HepG2 (cell line): ENCODE results near the gene CCDC17. TPM values are rescaled to one million over a fixed set of nuclear protein-coding genes. Genes with fewer than 3 reads are reported as not detected.

Source experiments
- ATAC-seq: fragments of 200-7000 bp; cut with Tn5 transposase; 3 replicates; pipeline ENCODE4 v1.9.1; 2020; ENCODE audit warnings: mild to moderate bottlenecking, moderate library complexity
- BruUV-seq: library from RNA; stranded (reverse); fragments of 400-500 nt; replicated peaks from 2 replicates; lab custom pipeline; 2021; lab: Mats Ljungman, UMichigan
- CTCF ChIA-PET: fragments of 300-600 bp; formaldehyde crosslinking; extraction: SDS; loops from one replicate; lab custom pipeline; 2021; ENCODE audit warnings: low total read pairs, inconsistent platforms, low intra/inter-chr PET ratio; lab: Yijun Ruan, JAX
- POLR2A ChIA-PET: fragments of 350-600 bp; sonication (Branson Sonifier 250); formaldehyde crosslinking; loops from one replicate; lab custom pipeline; 2020; ENCODE audit warnings: antibody characterized with exemption, inconsistent platforms; lab: Yijun Ruan, JAX
- DNase-seq: peaks from one replicate; pipeline ENCODE4 v3.0.0-alpha.2; 2015; ENCODE audit warnings: low spot score
- FAIRE-seq: peaks from 3 replicates; lab custom pipeline; 2011; peaks lifted over from hg19 to GRCh38; lab: Jason Lieb, UNC
- H2AFZ ChIP-seq: one replicate; pipeline ENCODE4 v1.6.1; 2011; ENCODE audit warnings: low read length, inconsistent platforms
- H3K27ac ChIP-seq: fragments of 300-600 bp; 3 replicates; pipeline ENCODE4 v1.8.0; 2011; ENCODE audit warnings: mixed run types, mild to moderate bottlenecking, mixed read lengths, low read length, inconsistent platforms; ENCODE audit not compliant: insufficient read depth; ENCODE audit errors: extremely low read length
- H3K27me3 ChIP-seq, 2 experiments: fragments of 200-600 bp in 1 of 2; 2 replicates in 1 of 2; 3 replicates in 1 of 2; pipeline versions ENCODE4 v1.6.0 to v1.8.0; 2011; ENCODE audit warnings: low read length in 2 of 2, mild to moderate bottlenecking in 2 of 2, moderate library complexity in 2 of 2, inconsistent platforms in 1 of 2; ENCODE audit not compliant: insufficient read depth in 2 of 2, control insufficient read depth in 1 of 2
- H3K36me3 ChIP-seq, 2 experiments: fragments of 200-600 bp in 1 of 2; replicated peaks in 1 of 2; 2 replicates in 1 of 2; 3 replicates in 1 of 2; pipeline versions ENCODE4 v1.5.1 to v1.8.0; 2011; ENCODE audit warnings: low read length in 2 of 2, inconsistent platforms in 1 of 2; ENCODE audit not compliant: insufficient read depth in 2 of 2, control insufficient read depth in 1 of 2
- H3K4me1 ChIP-seq: 2 replicates; pipeline ENCODE4 v1.5.1; 2012; ENCODE audit warnings: low read length, inconsistent platforms; ENCODE audit not compliant: insufficient read depth
- H3K4me2 ChIP-seq: 2 replicates; pipeline ENCODE4 v1.6.0; 2011; ENCODE audit warnings: low read depth, low read length, inconsistent platforms
- H3K4me3 ChIP-seq, 3 experiments: fragments of 200-600 bp in 1 of 3; sonication (generic), shearing (Covaris generic) in 1 of 3; replicated peaks in 1 of 3; 2 replicates each; pipeline ENCODE4 v1.5.1; 2011 to 2016; ENCODE audit warnings: low read length in 3 of 3, inconsistent platforms in 2 of 3, low read depth in 2 of 3, mild to moderate bottlenecking in 2 of 3, control low read depth in 1 of 3, mixed read lengths in 1 of 3; ENCODE audit not compliant: insufficient read depth in 1 of 3
- H3K79me2 ChIP-seq: one replicate; pipeline ENCODE4 v1.6.1; 2011; ENCODE audit warnings: low read length, inconsistent platforms; ENCODE audit not compliant: insufficient read depth
- H3K9ac ChIP-seq: 2 replicates; pipeline ENCODE4 v1.6.0; 2011; ENCODE audit warnings: mild to moderate bottlenecking, low read depth, low read length, inconsistent platforms; ENCODE audit not compliant: insufficient read depth
- H3K9me3 ChIP-seq: 2 replicates; pipeline ENCODE4 v1.5.1; 2012; ENCODE audit warnings: mild to moderate bottlenecking, low read length
- H4K20me1 ChIP-seq: 2 replicates; pipeline ENCODE4 v1.6.0; 2011; ENCODE audit warnings: inconsistent platforms, mild to moderate bottlenecking, low read length, moderate library complexity; ENCODE audit not compliant: insufficient read depth
- HNRNPLL ChIP-seq: fragments of 200-400 bp; formaldehyde crosslinking; IDR thresholded peaks from 2 replicates; pipeline ENCODE4 v1.6.1; 2017; ENCODE audit warnings: mild to moderate bottlenecking, low read depth, low read length; ENCODE audit not compliant: poor library complexity, severe bottlenecking
- MAFF ChIP-seq: IDR thresholded peaks from 2 replicates; pipeline ENCODE4 v1.6.1; 2011; ENCODE audit warnings: low read depth, low read length, improper control_type of control experiment
- MED13 ChIP-seq: sonication (generic); formaldehyde crosslinking; IDR thresholded peaks from 2 replicates; pipeline ENCODE4 v1.5.0; 2020; ENCODE audit warnings: missing genetic modification reagents
- MLXIP ChIP-seq: sonication (generic); formaldehyde crosslinking; IDR thresholded peaks from 2 replicates; pipeline ENCODE4 v1.9.0; 2021; ENCODE audit warnings: missing genetic modification reagents, borderline replicate concordance
- SAFB2 ChIP-seq: sonication (generic); formaldehyde crosslinking; IDR thresholded peaks from 2 replicates; pipeline ENCODE4 v1.5.1; 2020; ENCODE audit warnings: missing genetic modification reagents, low read depth, mild to moderate bottlenecking, borderline replicate concordance
- SP2 ChIP-seq: sonication (generic); formaldehyde crosslinking; IDR thresholded peaks from 2 replicates; pipeline ENCODE4 v1.5.1; 2020; ENCODE audit warnings: mild to moderate bottlenecking, missing genetic modification reagents
- SPEN ChIP-seq: sonication (generic); formaldehyde crosslinking; IDR thresholded peaks from 2 replicates; pipeline ENCODE4 v1.5.1; 2020; ENCODE audit warnings: low read depth, mild to moderate bottlenecking, missing genetic modification reagents
- TBX3 ChIP-seq: fragments of 450-650 bp; IDR thresholded peaks from 2 replicates; pipeline ENCODE4 v1.6.1; 2017; ENCODE audit warnings: antibody characterized with exemption, mild to moderate bottlenecking, inconsistent platforms, borderline replicate concordance
- ZFYVE20 ChIP-seq: sonication (generic); formaldehyde crosslinking; IDR thresholded peaks from 2 replicates; pipeline ENCODE4 v1.8.0; 2023; ENCODE audit warnings: low read depth, mild to moderate bottlenecking, moderate library complexity, missing genetic modification reagents, borderline replicate concordance
- ZNF33A ChIP-seq: sonication (generic); formaldehyde crosslinking; IDR thresholded peaks from 2 replicates; pipeline ENCODE4 v1.5.1; 2020; ENCODE audit warnings: missing genetic modification reagents, mild to moderate bottlenecking, moderate library complexity, borderline replicate concordance
- ZNF614 ChIP-seq: IDR thresholded peaks from 2 replicates; pipeline ENCODE4 v1.6.1; 2018; ENCODE audit warnings: missing biosample characterization, missing genetic modification reagents, inconsistent platforms, borderline replicate concordance
- ZNF781 ChIP-seq: sonication (generic); formaldehyde crosslinking; IDR thresholded peaks from 2 replicates; pipeline ENCODE4 v1.5.1; 2020; ENCODE audit warnings: borderline replicate concordance, mild to moderate bottlenecking, missing genetic modification reagents; ENCODE audit errors: not compliant biosample characterization
- ZNF878 ChIP-seq: sonication (generic); formaldehyde crosslinking; IDR thresholded peaks from 2 replicates; pipeline ENCODE4 v1.8.1; 2023; ENCODE audit warnings: mild to moderate bottlenecking, missing genetic modification reagents, moderate library complexity
- WGBS: methylation state at CpG from one replicate; pipeline ENCODE4 v1.1.6; 2017; ENCODE audit warnings: low lambda C conversion rate; 5-methylcytosine and 5-hydroxymethylcytosine counted together
- in situ Hi-C: cut with HindIII; loops from 2 replicates; pipeline ENCODE4 v1.10.0; 2017; ENCODE audit warnings: low pct_unique_long_range_greater_than_20kb; ENCODE audit not compliant: extremely low pct_ligation_motif_present
- intact Hi-C: fragments of 100-400 bp; cut with micrococcal nuclease; formaldehyde crosslinking; loops from one replicate; pipeline ENCODE4 v1.10.0; 2022; ENCODE audit not compliant: unreplicated experiment
- polyA plus RNA-seq, 8 experiments: library from polyadenylated mRNA; depleted of rRNA in 3 of 8; stranded (reverse) in 7 of 8; unstranded in 1 of 8; fragments of >200 nt; fragmentation: Illumina TruSeq in 4 of 8; extraction: Trizol in 4 of 8; gene quantifications; 2 replicates each; pipeline versions ENCODE4 v1.2.1 to v1.2.3, GENCODE V29; 2011 to 2016; ENCODE audit warnings: low read depth in 4 of 8, missing spikeins in 1 of 8, mixed read lengths in 1 of 8; ENCODE audit not compliant: insufficient read depth in 1 of 8
- total RNA-seq, 5 experiments: library from RNA; depleted of rRNA; stranded (reverse); fragments of >200 nt; fragmentation: Illumina TruSeq; extraction: Trizol; gene quantifications; 2 replicates each; pipeline ENCODE4 v1.2.3, GENCODE V29; 2016; ENCODE audit warnings: low read depth in 1 of 5
- TF ChIP-seq, protein P1 (sequence below): sonication (generic); formaldehyde crosslinking; IDR thresholded peaks from 2 replicates; pipeline ENCODE4 v1.8.0; 2022; ENCODE audit warnings: missing genetic modification reagents, low read depth, mild to moderate bottlenecking, borderline replicate concordance
- TF ChIP-seq, protein P2 (sequence below): IDR thresholded peaks from 2 replicates; pipeline ENCODE4 v1.6.1; 2018; ENCODE audit warnings: missing genetic modification reagents, mild to moderate bottlenecking, missing compliant biosample characterization
- TF ChIP-seq, protein P3 (sequence below): sonication (generic); formaldehyde crosslinking; IDR thresholded peaks from 2 replicates; pipeline ENCODE4 v1.5.0; 2020; ENCODE audit warnings: mild to moderate bottlenecking, missing genetic modification reagents

Gene CCDC17
- total and polyA plus RNA-seq, 2 of the 13 experiments (the other 11 are each of a cell fraction or from before 2014, with no cell fraction given): 1.5 to 3.3 TPM

GRCh38 chr1:45617618-45618017, 6.2 kb downstream of the CCDC17 start:
- H2AFZ ChIP-seq: no peak overlapping the region
- TF ChIP-seq HNRNPLL (no peak), MLXIP (no peak), SP2 (CRISPR knock-in tag) (no peak), ZNF614 (CRISPR knock-in tag) (no peak), ZNF781 (CRISPR knock-in tag) (no peak), TBX3 (no peak), ZFYVE20 (no peak), MED13 (CRISPR knock-in tag) (no peak), MAFF (no peak), SPEN (no peak), ZNF33A (CRISPR knock-in tag) (no peak), SAFB2 (CRISPR knock-in tag) (no peak), ZNF878 (no peak)
- TF ChIP-seq, protein P1, sequence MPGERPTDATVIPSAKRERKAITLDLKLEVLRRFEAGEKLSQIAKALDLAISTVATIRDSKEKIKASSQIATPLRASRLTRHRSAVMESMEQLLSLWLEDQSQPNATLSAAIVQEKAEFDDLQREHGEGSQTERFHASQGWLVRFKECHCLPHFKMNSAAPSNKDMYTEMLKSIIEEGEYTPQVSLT (CRISPR knock-in tag): no peak
- TF ChIP-seq, protein P2, sequence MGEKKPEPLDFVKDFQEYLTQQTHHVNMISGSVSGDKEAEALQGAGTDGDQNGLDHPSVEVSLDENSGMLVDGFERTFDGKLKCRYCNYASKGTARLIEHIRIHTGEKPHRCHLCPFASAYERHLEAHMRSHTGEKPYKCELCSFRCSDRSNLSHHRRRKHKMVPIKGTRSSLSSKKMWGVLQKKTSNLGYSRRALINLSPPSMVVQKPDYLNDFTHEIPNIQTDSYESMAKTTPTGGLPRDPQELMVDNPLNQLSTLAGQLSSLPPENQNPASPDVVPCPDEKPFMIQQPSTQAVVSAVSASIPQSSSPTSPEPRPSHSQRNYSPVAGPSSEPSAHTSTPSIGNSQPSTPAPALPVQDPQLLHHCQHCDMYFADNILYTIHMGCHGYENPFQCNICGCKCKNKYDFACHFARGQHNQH (CRISPR knock-in tag): no peak
- TF ChIP-seq, protein P3, sequence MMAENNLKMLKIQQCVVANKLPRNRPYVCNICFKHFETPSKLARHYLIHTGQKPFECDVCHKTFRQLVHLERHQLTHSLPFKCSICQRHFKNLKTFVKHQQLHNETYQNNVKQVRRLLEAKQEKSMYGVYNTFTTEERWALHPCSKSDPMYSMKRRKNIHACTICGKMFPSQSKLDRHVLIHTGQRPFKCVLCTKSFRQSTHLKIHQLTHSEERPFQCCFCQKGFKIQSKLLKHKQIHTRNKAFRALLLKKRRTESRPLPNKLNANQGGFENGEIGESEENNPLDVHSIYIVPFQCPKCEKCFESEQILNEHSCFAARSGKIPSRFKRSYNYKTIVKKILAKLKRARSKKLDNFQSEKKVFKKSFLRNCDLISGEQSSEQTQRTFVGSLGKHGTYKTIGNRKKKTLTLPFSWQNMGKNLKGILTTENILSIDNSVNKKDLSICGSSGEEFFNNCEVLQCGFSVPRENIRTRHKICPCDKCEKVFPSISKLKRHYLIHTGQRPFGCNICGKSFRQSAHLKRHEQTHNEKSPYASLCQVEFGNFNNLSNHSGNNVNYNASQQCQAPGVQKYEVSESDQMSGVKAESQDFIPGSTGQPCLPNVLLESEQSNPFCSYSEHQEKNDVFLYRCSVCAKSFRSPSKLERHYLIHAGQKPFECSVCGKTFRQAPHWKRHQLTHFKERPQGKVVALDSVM (CRISPR knock-in tag): no peak
- no peak for FAIRE-seq
- CTCF ChIA-PET: no interaction called here
- H3K79me2 ChIP-seq: no peaks in the 10 kb centered on the region
- no peak overlapping the region for H3K27ac ChIP-seq
- no peak overlapping the region for H3K4me2 ChIP-seq
- BruUV-seq: no TSS peak
- in situ Hi-C loops: no loop called here
- intact Hi-C loops: no loop called here
- H3K4me3 ChIP-seq: no peak overlapping the region
- no peaks in the 10 kb centered on the region; the same call in 1 of the 2 replicates for H4K20me1 ChIP-seq
- WGBS: 96% methylated on average over 4 of the region's 4 CpGs
- H3K9ac ChIP-seq: no peak overlapping the region
- DNase-seq: no peak
- no peak for ATAC-seq
- POLR2A ChIA-PET: no interaction called here
- no peaks in the 10 kb centered on the region for H3K9me3 ChIP-seq
- H3K27me3 ChIP-seq: no peaks in the 10 kb centered on the region
- H3K36me3 ChIP-seq: peaks cover 25 to 58% of the 10 kb centered on the region in 2 experiments
- H3K4me1 ChIP-seq: peaks cover 11% of the 10 kb centered on the region
